Neuronal stem cell (in vitro differentiated cells): ENCODE measurements around the gene ATP11A.

ENCODE experiments used
- DNase-seq: peaks from one replicate; pipeline ENCODE4 v3.0.0-alpha.2; 2013; ENCODE audit warnings: low spot score
- H2AFZ ChIP-seq: one replicate; pipeline ENCODE4 v1.6.1; 2013; ENCODE audit warnings: mild to moderate bottlenecking, low read length, inconsistent platforms
- H2AK5ac ChIP-seq: 2 replicates; pipeline ENCODE4 v1.6.1; 2013; ENCODE audit warnings: low read depth, mild to moderate bottlenecking, inconsistent platforms, low read length, moderate library complexity, mixed read lengths
- H2BK120ac ChIP-seq: 2 replicates; pipeline ENCODE4 v1.6.1; 2013; ENCODE audit warnings: low read depth, mild to moderate bottlenecking, inconsistent platforms, low read length, moderate library complexity, mixed read lengths
- H2BK12ac ChIP-seq: one replicate; pipeline ENCODE4 v1.6.1; 2013; ENCODE audit warnings: low read length, inconsistent platforms
- H2BK15ac ChIP-seq: 2 replicates; pipeline ENCODE4 v1.6.1; 2013; ENCODE audit warnings: mild to moderate bottlenecking, low read length, inconsistent platforms, mixed read lengths
- H2BK5ac ChIP-seq: one replicate; pipeline ENCODE4 v1.6.1; 2013; ENCODE audit warnings: inconsistent platforms, mild to moderate bottlenecking, low read length, moderate library complexity
- H3K14ac ChIP-seq: one replicate; pipeline ENCODE4 v1.6.1; 2013; ENCODE audit warnings: low read length, inconsistent platforms
- H3K18ac ChIP-seq: 2 replicates; pipeline ENCODE4 v1.6.1; 2013; ENCODE audit warnings: low read length, inconsistent platforms
- H3K23ac ChIP-seq: 2 replicates; pipeline ENCODE4 v1.6.1; 2013; ENCODE audit warnings: low read depth, mild to moderate bottlenecking, mixed read lengths, low read length, inconsistent platforms; ENCODE audit not compliant: poor library complexity
- H3K27ac ChIP-seq: replicated peaks from 3 replicates; pipeline ENCODE4 v1.5.1; 2013; ENCODE audit warnings: low read length, inconsistent platforms
- H3K27me3 ChIP-seq, 3 experiments: 2 replicates each; pipeline ENCODE4 v1.6.1; 2013; ENCODE audit warnings: low read length in 3 of 3, mild to moderate bottlenecking in 2 of 3, inconsistent platforms in 1 of 3, low read depth in 1 of 3, mixed read lengths in 1 of 3, moderate library complexity in 1 of 3; ENCODE audit not compliant: control insufficient read depth in 3 of 3, insufficient read depth in 3 of 3
- H3K36me3 ChIP-seq, 2 donors: replicated peaks in 1 of 2; 2 replicates each; pipeline ENCODE4 v1.6.1; 2013; ENCODE audit warnings: low read length in 2 of 2; ENCODE audit not compliant: control insufficient read depth in 2 of 2, insufficient read depth in 2 of 2
- H3K4ac ChIP-seq: 2 replicates; pipeline ENCODE4 v1.6.1; 2013; ENCODE audit warnings: inconsistent platforms, mild to moderate bottlenecking, low read length, moderate library complexity
- H3K4me1 ChIP-seq, 2 donors: 1 replicate in 1 of 2; 2 replicates in 1 of 2; pipeline ENCODE4 v1.6.1; 2013; ENCODE audit warnings: low read length in 2 of 2, low read depth in 1 of 2; ENCODE audit not compliant: control insufficient read depth in 2 of 2, insufficient read depth in 1 of 2
- H3K4me2 ChIP-seq: one replicate; pipeline ENCODE4 v1.6.1; 2013; ENCODE audit warnings: mild to moderate bottlenecking, low read length, inconsistent platforms; ENCODE audit not compliant: insufficient read depth, poor library complexity, severe bottlenecking
- H3K4me3 ChIP-seq, 2 donors: 2 replicates each; pipeline ENCODE4 v1.5.1; 2013; ENCODE audit warnings: low read length in 2 of 2, mild to moderate bottlenecking in 2 of 2, inconsistent platforms in 1 of 2, moderate library complexity in 1 of 2
- H3K79me1 ChIP-seq: one replicate; pipeline ENCODE4 v1.6.1; 2013; ENCODE audit warnings: low read depth, mild to moderate bottlenecking, inconsistent platforms, low read length, moderate library complexity
- H3K9ac ChIP-seq: one replicate; pipeline ENCODE4 v1.6.1; 2013; ENCODE audit warnings: mild to moderate bottlenecking, low read depth, low read length, inconsistent platforms; ENCODE audit not compliant: poor library complexity
- H3K9me3 ChIP-seq, 2 donors: replicated peaks in 1 of 2; 2 replicates each; pipeline versions ENCODE3 to v1.6.1; 2013; ENCODE audit warnings: low read length in 2 of 2, mild to moderate bottlenecking in 2 of 2, inconsistent platforms in 1 of 2, low read depth in 1 of 2, mixed read lengths in 1 of 2, moderate library complexity in 1 of 2; ENCODE audit not compliant: control insufficient read depth in 2 of 2, insufficient read depth in 1 of 2
- H4K8ac ChIP-seq: one replicate; pipeline ENCODE4 v1.6.1; 2013; ENCODE audit warnings: low read depth, mild to moderate bottlenecking, inconsistent platforms, low read length, moderate library complexity
- H4K91ac ChIP-seq: one replicate; pipeline ENCODE4 v1.6.1; 2013; ENCODE audit warnings: low read length, low read depth, mild to moderate bottlenecking, inconsistent platforms; ENCODE audit not compliant: poor library complexity
- WGBS, 2 donors: extraction: QIAGEN DNeasy Blood & Tissue Kit; methylation state at CpG; one replicate each; pipeline ENCODE4 v1.1.7; 2013; ENCODE audit warnings: missing lambda C conversion rate in 2 of 2, mixed read lengths in 1 of 2; ENCODE audit not compliant: insufficient read length in 2 of 2, insufficient replicate concordance in 1 of 2; ENCODE audit errors: extremely low coverage in 2 of 2; 5-methylcytosine and 5-hydroxymethylcytosine counted together

The ATP11A gene

DNA sequence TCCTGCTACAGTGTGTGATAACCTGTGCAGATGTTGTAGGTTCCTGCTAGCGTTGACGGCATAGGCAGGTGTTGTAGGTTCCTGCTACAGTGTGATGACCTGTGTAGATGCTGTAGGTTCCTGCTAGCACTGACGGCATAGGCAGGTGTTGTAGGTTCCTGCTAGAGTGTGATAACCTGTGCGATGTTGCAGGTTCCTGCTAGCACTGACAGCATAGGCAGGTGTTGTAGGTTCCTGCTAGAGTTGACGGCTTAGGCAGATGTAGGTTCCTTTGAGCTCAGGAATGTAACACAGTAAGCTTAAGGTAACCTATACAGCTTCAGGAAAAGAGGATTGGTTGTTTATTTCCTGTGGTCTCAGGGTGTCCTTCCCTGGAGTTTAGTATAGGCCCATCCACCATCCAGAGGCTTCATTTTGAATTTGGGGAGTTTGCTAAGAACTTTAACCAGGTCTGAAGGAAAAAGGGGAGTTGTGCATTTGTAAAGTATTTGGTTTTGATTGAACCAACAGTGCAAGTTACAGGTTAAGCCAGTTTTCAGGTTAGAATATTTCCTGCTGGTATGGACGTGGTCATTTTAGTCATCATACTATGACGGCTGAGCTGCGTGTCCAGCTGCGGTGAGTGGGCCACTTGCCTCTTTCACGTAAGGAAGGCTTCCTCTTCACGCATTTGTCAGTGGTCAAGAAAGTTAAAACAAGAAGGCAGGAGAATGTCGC, 53.8 kb downstream of the ATP11A start:
- Histone ChIP-seq H2BK12ac (no peak overlapping the region), H2AFZ (no peak overlapping the region), H4K91ac (no peak overlapping the region), H3K9ac (peak overlapping the region; percentile 36), H4K8ac (no peak overlapping the region), H3K27me3 (no peaks in the 10 kb centered on the region), H3K4me1 (peaks cover 0 to 15% of the 10 kb centered on the region in 2 donors), H3K4me3 (no peak overlapping the region), H3K36me3 (no peaks in the 10 kb centered on the region), H3K27ac (no peak overlapping the region), H3K9me3 (no peaks in the 10 kb centered on the region), H2BK5ac (no peak overlapping the region), H2BK15ac (no peak overlapping the region), H3K23ac (peak overlapping the region; percentile 14), H3K14ac (peak overlapping the region; percentile 27), H3K4me2 (no peak overlapping the region), H3K79me1 (peaks cover 10% of the 10 kb centered on the region), H3K18ac (no peak overlapping the region), H3K4ac (no peak overlapping the region), H2BK120ac (no peak overlapping the region), H2AK5ac (no peak overlapping the region)
- WGBS, 2 donors, result no CpG with 5 or more reads among the region's 12 CpGs
- DNase-seq, result no peak

DNA sequence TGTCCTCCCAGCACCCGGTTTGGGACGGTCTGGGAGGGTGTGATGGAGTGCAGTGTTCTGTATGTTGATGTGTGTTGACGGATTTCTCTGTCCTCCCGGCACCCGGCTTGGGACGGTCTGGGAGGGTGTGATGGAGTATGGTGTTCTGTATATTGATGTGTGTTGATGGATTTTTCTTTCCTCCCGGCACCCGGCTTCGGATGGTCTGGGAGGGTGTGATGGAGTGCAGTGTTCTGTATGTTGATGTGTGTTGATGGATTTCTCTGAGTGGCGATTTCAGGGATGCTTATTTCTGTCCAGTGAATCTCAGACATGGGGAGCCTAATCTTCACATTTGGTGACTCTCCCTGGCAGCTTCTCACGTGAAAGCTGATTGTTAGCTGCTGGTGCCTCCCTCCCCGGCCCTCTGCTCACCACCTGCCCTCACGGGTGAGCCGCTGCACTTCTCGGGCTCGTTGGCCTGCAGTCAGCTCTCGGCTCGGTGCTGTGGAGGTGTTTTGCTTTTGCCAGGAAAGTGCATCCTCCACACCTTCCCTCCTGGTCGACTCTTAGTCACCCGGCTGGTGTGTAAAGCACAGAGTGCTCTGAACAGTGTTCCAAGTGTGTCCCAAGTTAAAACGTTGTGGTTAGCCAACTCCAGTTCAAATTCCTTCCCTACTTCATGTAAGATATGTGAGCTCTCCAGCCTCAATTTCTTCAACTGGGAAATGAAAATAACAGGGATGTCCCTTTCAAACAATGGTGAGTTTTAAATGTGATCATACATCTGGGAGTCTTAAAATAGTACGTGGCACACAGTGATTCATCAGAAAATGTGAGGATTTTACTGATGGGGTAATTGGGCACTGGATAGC, 54.6 kb downstream of the ATP11A start:
- no peak overlapping the region for H2BK15ac ChIP-seq
- no peak overlapping the region for H2BK12ac ChIP-seq
- no peaks in the 10 kb centered on the region for H3K36me3 ChIP-seq
- no peak overlapping the region for H2BK5ac ChIP-seq
- H3K23ac ChIP-seq, result peak overlapping the region; percentile 14
- H3K14ac ChIP-seq, result peak overlapping the region; percentile 27
- H3K4me1 ChIP-seq, result peaks cover 0 to 18% of the 10 kb centered on the region in 2 donors
- no peaks in the 10 kb centered on the region for H3K9me3 ChIP-seq
- H2BK120ac ChIP-seq, result no peak overlapping the region
- H3K79me1 ChIP-seq, result peaks cover 14% of the 10 kb centered on the region
- no CpG with 5 or more reads among the region's 22 CpGs for WGBS, 2 donors
- no peaks in the 10 kb centered on the region for H3K27me3 ChIP-seq
- H2AK5ac ChIP-seq, result no peak overlapping the region
- no peak overlapping the region for H4K91ac ChIP-seq
- no peak overlapping the region for H4K8ac ChIP-seq
- H3K4me2 ChIP-seq, result no peak overlapping the region
- peak overlapping the region; percentile 36 for H3K9ac ChIP-seq
- H3K18ac ChIP-seq, result no peak overlapping the region
- H3K4me3 ChIP-seq, result no peak overlapping the region
- no peak overlapping the region for H3K27ac ChIP-seq
- no peak overlapping the region for H3K4ac ChIP-seq
- H2AFZ ChIP-seq, result no peak overlapping the region
- DNase-seq, result no peak

DNA sequence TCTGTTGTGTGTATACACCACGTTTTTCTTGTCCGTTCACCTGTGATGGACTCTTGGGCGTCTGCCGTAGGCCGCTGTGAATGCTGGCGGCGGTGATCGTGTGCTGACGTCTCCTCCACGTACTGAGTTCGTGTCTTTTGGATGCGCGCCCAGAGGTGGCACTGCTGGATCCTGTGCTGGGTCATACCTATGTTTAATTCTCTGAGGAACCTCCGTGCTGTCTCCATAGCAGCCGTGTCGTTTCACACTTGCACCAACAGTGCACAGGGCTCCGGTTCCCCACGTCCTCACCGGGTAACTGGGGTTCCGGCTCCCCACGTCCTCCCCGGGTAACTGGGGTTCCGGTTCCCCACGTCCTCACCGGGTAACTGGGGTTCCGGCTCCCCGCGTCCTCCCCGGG, 56.2 kb downstream of the ATP11A start:
- Histone ChIP-seq H2BK12ac (no peak overlapping the region), H2BK15ac (no peak overlapping the region), H2BK5ac (no peak overlapping the region), H3K9ac (no peak overlapping the region), H2AFZ (no peak overlapping the region), H3K27ac (no peak overlapping the region), H3K18ac (peak overlapping the region; percentile 57), H2AK5ac (no peak overlapping the region), H3K14ac (no peak overlapping the region), H3K79me1 (peaks cover 13% of the 10 kb centered on the region), H2BK120ac (no peak overlapping the region), H3K4me1 (peaks cover 0 to 17% of the 10 kb centered on the region in 2 donors), H3K23ac (peak overlapping the region; percentile 52), H3K4me2 (no peak overlapping the region), H3K27me3 (no peaks in the 10 kb centered on the region), H3K4ac (no peak overlapping the region), H3K36me3 (no peaks in the 10 kb centered on the region), H3K9me3 (no peaks in the 10 kb centered on the region), H4K91ac (no peak overlapping the region), H3K4me3 (no peak overlapping the region), H4K8ac (no peak overlapping the region)
- no CpG with 5 or more reads among the region's 29 CpGs for WGBS, 2 donors
- DNase-seq, result no peak

DNA sequence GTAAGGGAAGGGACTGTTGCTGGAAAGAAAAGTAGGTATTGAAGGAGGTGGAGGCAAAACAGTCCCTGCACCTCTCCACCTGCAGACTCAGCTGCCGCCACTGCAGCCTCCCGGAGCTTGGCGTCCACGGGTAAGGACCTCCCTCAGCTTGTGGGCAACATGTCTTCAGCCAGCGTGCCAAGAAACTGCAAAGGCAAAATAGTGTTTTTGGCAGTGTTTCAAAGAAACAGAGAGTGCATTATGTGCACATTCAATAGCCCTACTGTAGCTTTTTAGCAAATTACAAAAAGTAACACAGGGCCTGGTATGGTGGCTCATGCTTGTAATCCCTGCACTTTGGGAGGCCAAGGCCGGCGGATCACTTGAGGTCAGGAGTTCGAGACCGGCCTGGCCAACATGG, 57.4 kb downstream of the ATP11A start:
- H2AK5ac ChIP-seq, result no peak overlapping the region
- H3K9me3 ChIP-seq, result no peaks in the 10 kb centered on the region
- H3K4ac ChIP-seq, result no peak overlapping the region
- no peak overlapping the region for H3K9ac ChIP-seq
- H3K4me2 ChIP-seq, result no peak overlapping the region
- DNase-seq, result no peak
- H2BK120ac ChIP-seq, result no peak overlapping the region
- no peaks in the 10 kb centered on the region for H3K36me3 ChIP-seq
- H2BK12ac ChIP-seq, result no peak overlapping the region
- no peak overlapping the region for H2AFZ ChIP-seq
- no peak overlapping the region for H2BK5ac ChIP-seq
- H3K27ac ChIP-seq, result no peak overlapping the region
- H2BK15ac ChIP-seq, result no peak overlapping the region
- no peak overlapping the region for H4K8ac ChIP-seq
- H3K14ac ChIP-seq, result no peak overlapping the region
- H3K4me1 ChIP-seq, result peaks cover 0 to 14% of the 10 kb centered on the region in 2 donors
- no peak overlapping the region for H4K91ac ChIP-seq
- no peak overlapping the region for H3K23ac ChIP-seq
- no peak overlapping the region for H3K4me3 ChIP-seq
- peaks cover 8% of the 10 kb centered on the region for H3K79me1 ChIP-seq
- no CpG with 5 or more reads among the region's 9 CpGs for WGBS, 2 donors
- H3K27me3 ChIP-seq, result no peaks in the 10 kb centered on the region
- H3K18ac ChIP-seq, result peak overlapping the region; percentile 15
